Measurements from ENCODE around the gene CELF1. TPM values are rescaled to one million over a fixed set of nuclear protein-coding genes. Genes with fewer than 3 reads are reported as not detected.

Gene CELF1
- total RNA-seq (2022; extraction: Qiagen RNA extraction; ENCODE audit: low read depth), result 46.6 to 62.8 TPM (median 54.7 TPM) in 5 replicates

DNA sequence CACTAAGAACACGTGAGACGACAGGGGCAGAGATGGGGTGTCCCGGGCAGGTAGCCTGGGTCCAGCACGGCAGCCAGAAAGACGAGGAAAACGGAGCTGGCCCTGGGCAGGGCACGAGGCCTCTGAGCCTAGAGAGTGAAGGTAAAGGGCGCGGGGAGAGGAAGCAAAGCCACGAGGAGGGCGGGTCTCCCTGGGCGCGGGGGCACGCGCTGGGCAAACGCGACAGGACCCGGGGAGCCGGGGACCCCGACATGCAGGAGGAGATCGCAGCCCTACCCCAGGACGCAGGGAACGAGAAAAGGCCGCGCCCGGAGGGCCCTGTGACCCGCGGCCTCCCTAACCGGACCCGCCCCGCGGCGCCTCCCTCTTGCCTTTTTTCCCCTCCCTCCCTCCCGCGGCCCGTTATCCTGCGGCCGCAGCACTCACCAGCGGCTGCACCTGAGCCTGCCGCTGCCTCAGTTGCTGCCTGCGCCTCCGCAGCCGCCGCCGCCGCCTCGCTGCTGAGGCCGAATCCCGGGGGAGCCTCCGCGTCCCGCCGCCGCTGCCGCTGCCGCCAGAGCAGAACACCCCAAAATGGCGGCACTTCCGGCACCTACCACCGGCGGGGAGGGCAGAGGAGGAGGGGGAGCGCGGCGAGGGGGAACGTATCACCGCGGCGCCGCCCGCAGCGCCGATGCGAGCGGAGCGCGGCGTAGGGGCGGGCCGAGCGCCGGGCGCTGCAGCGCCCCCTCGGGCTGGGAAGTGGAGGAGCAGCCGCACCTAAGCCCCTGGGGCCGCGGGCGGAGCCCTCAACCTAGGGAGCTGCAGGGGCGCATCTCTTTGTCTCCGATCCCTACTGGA lies at the start of gene CELF1:
Gene CELF1, minus strand, starts transcription at position 567 of the 840 bp plus-strand sequence. CDS start 53,609 bp downstream, outside the sequence.

DNA sequence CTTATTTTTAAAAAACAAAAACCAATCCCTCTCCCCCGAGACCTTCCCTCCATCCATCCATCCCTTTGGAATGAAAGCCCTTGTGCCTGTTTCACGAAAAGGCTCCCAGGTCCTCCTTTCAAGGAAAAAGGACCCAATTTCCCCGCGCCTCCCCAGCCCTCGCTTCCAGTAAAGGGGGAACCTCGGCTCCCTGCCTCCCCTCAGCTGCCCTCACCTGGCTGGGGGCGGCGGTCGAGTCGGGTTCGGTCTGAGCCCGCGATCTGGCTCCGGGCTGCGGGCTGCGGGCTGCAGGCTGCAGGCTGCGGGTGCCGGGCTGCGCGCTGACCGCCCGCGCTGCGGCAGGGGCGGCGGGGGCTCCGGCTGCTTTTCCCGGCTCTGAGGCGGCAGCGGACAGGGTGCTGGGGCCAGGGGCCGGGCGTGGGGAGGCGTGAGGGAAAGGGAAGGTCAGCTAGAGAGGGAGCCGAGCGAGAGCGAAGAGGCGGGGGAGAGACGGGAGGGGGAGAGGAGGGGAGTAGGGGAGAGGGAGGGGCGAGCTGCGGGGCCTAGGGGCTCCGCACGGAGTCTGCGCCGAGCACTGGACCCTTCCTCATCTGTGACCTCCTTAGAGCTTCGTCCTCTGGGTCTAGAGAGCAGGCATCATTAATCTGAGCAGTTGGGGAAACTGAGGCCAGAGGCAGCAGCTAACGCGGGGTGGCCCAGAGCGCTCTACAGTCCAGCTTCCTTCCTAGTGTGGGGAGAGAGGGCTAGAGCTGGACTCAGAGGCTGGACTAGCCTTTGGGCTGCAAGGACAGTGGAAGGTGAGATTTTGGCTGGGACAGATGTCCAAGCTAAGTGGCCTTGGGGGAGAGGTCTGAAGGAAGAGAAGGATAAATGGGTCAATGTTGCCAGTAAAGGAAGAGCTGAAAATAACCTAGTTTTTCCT lies 41.3 kb upstream of the CELF1 start, which contains the start of gene C1QTNF4:
Gene C1QTNF4, minus strand, starts transcription at position 478 of the 922 bp plus-strand sequence. CDS start 3,601 bp downstream, outside the sequence.

DNA sequence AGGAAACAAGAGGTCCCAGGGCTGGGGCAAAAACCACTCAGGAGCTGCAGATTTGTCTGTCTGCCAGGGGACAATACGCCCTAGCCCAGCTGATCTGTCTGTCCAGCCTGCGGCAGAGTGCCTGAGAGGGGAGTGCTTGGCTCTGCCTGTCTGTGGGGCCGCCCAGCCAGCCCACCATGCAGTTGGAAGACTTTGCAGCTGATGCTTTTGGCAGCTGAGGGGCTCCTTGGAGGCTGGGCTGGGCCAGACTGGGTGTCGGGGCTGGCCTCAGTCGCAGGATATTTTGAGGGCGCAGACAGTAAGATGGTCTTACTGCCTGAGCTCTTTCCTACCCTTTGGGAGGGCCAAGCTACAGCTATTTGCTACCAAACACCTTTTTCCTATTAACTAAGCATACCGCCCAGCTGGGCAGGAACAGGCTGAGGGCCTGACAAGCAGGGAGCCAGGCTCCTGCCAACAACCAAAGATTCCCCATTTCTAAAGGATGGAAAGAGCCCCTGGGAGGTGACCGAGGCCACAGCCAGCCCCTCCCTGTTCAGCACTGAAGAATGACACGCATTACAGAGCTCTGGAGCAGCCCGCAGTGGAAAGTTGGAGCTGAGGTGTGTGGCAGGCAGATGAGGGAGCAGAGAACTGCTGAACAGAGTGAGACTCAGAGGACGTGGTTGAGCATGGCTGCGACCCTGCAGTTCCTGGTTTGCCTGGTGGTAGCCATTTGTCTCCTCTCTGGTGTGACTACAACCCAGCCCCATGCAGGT lies 33.3 kb upstream of the CELF1 start, which contains the start of gene FAM180B:
Gene FAM180B, plus strand, starts transcription at position 581 of the 758 bp plus-strand sequence. Its CDS starts 91 bp downstream, at position 672.

GRCh38 chr11:47578524-47579494 lies 25.9 kb upstream of the CELF1 start, which contains the start of the genes KBTBD4 and NDUFS3:
KBTBD4 (minus strand) TSS chr11:47578970; CDS start chr11:47578951, 19 bp downstream.
NDUFS3 (plus strand) TSS chr11:47579074; CDS start chr11:47579092, 18 bp downstream.

DNA sequence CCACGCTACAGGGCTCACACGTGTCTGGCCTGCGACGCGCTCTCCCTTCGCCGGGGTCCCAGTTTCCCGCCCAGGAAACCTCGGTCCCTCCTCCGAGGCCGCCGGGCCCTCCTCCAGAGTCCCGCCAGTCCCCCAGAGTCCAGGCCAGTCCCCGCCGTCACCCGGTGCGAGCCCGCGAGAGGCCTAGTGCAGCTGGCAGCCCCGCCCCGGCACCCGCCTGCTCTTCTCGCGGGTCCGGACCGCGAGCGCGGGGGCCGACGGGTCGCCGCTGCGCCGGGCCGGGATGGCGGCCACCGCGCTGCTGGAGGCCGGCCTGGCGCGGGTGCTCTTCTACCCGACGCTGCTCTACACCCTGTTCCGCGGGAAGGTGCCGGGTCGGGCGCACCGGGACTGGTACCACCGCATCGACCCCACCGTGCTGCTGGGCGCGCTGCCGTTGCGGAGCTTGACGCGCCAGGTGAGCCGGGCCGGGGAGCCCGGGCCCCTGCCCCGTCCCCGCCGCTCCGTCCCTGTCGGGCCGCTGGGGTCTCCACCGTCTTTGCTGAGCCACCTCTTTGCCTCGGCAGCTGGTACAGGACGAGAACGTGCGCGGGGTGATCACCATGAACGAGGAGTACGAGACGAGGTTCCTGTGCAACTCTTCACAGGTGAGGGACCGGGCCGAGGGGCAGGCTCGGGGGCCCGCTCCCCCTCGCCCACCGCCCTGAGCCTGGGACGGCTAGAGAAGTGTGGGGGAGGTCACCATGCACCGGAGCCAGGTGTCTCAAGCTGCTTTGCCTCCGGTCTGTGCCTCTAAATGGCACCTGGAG lies 12.6 kb upstream of the CELF1 start, which contains the start of gene PTPMT1:
Gene PTPMT1, plus strand, starts transcription at position 260 of the 809 bp plus-strand sequence. Its CDS starts 24 bp downstream, at position 284.

DNA sequence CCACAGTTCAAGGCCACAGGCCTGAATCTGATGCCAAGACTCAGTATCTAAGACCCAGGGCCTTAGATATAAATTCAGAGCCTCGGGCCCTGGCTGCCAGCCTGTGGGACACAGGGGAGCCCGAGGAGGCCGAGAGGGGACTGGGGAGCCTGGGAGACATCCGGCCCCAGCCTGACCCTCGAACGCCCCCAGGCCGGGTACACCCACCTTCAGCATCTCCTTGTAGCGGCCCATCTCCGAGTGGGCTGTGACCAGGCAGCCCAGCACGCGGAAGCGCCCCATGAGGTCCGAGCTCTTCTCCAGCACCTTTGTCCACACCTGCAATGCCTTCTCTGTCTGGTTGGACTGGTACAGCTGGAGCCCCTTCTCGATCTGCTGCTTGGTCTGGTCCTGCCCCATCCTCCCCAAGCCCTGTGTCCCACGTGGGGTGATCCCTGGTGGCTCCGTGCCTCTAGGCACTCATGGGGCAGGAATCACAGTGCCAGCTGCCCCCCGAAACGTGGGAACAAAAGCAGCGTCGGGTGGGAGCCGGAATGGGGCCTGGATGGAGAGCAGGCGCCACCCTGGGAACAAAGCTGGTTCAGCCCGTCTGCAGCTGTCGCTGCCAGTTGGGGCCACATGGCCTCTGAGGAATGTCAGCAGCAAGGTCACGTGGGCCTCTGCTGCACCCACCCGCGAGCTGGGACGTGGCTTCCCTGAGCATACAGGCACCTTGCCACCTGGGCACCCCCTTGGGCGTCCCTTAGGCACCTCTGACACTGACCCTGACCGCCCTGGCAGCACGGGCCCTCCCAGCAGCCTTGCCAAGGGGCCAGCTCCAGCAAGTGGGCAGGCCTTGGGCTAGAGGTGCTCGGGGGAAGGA lies 104.1 kb downstream of the CELF1 start, which contains the start of gene RAPSN:
Gene RAPSN, minus strand, starts transcription at position 571 of the 862 bp plus-strand sequence. Its CDS starts 172 bp downstream, at position 399.

GRCh38 chr11:47426062-47426956 lies 126.6 kb downstream of the CELF1 start, which contains the start of gene PSMC3:
PSMC3 (minus strand) TSS chr11:47426439; CDS start chr11:47426279, 160 bp downstream.

Other genes with a start within 250 kb of the CELF1 start
- 0.05 to 0.10 TPM (median 0.07 TPM) in 5 replicates for gene MYBPC3, start 200.4 kb downstream of the CELF1 start, total RNA-seq (2022; extraction: Qiagen RNA extraction; ENCODE audit: low read depth)
- not detected in 5 replicates for gene SPI1, start 174.6 kb downstream of the CELF1 start, total RNA-seq (2022; extraction: Qiagen RNA extraction; ENCODE audit: low read depth)
- gene SLC39A13, start 144.5 kb downstream of the CELF1 start, total RNA-seq (2022; extraction: Qiagen RNA extraction; ENCODE audit: low read depth), result 40.9 to 50.4 TPM (median 47.0 TPM) in 5 replicates
- 181 to 237 TPM (median 200 TPM) in 5 replicates for gene PSMC3, start 126.7 kb downstream of the CELF1 start, total RNA-seq (2022; extraction: Qiagen RNA extraction; ENCODE audit: low read depth)
- gene RAPSN, start 104.0 kb downstream of the CELF1 start, total RNA-seq (2022; extraction: Qiagen RNA extraction; ENCODE audit: low read depth), result 0.10 to 0.35 TPM (median 0.21 TPM) in 5 replicates
- 61.2 to 74.5 TPM (median 73.6 TPM) in 5 replicates for gene PTPMT1, start 12.5 kb upstream of the CELF1 start, total RNA-seq (2022; extraction: Qiagen RNA extraction; ENCODE audit: low read depth)
- 18.8 to 21.6 TPM (median 19.6 TPM) in 5 replicates for gene KBTBD4, start 25.8 kb upstream of the CELF1 start, total RNA-seq (2022; extraction: Qiagen RNA extraction; ENCODE audit: low read depth)
- gene NDUFS3, start 25.9 kb upstream of the CELF1 start, total RNA-seq (2022; extraction: Qiagen RNA extraction; ENCODE audit: low read depth), result 106 to 135 TPM (median 129 TPM) in 5 replicates
- 0.07 TPM in 1 of 5 replicates, not detected in the others for gene FAM180B, start 33.5 kb upstream of the CELF1 start, total RNA-seq (2022; extraction: Qiagen RNA extraction; ENCODE audit: low read depth)
- gene C1QTNF4, start 41.3 kb upstream of the CELF1 start, total RNA-seq (2022; extraction: Qiagen RNA extraction; ENCODE audit: low read depth), result 0.09 to 0.14 TPM in 2 of 5 replicates, not detected in the others
- gene MTCH2, start 89.4 kb upstream of the CELF1 start, total RNA-seq (2022; extraction: Qiagen RNA extraction; ENCODE audit: low read depth), result 117 to 140 TPM (median 135 TPM) in 5 replicates
- 1.1 to 1.7 TPM (median 1.3 TPM) in 5 replicates for gene AGBL2, start 162.2 kb upstream of the CELF1 start, total RNA-seq (2022; extraction: Qiagen RNA extraction; ENCODE audit: low read depth)
- gene FNBP4, start 214.2 kb upstream of the CELF1 start, total RNA-seq (2022; extraction: Qiagen RNA extraction; ENCODE audit: low read depth), result 49.9 to 59.7 TPM (median 57.4 TPM) in 5 replicates